Ovary (tissue), 3 donors: ENCODE data around the gene RFX4.

ENCODE experiments used
- CTCF ChIP-seq, 3 donors: fragments of 450-650 bp in 2 of 3; fragments of 200-600 bp in 1 of 3; IDR thresholded peaks; one replicate each; pipeline versions ENCODE4 v1.5.1 to v1.8.0; 2016 to 2022; ENCODE audit warnings: antibody characterized with exemption in 3 of 3, mild to moderate bottlenecking in 1 of 3
- EP300 ChIP-seq: sonication (generic); formaldehyde crosslinking; IDR thresholded peaks from one replicate; pipeline ENCODE4 v1.6.1; 2017; ENCODE audit warnings: antibody characterized with exemption
- POLR2A ChIP-seq: fragments of 450-650 bp; IDR thresholded peaks from one replicate; pipeline ENCODE4 v1.6.1; 2017; ENCODE audit warnings: antibody characterized with exemption, mild to moderate bottlenecking, moderate library complexity
- donor health status: DM: no; HTN: no; CAD: no.

GRCh38 chr12:106605254-106605653 is 22.4 kb downstream of the RFX4 start:
- TF ChIP-seq POLR2A (no peak), CTCF (IDR thresholded peaks at IDR 0.05) (no peak), EP300 (no peak)
